Left cardiac atrium (tissue), 4 donors: ENCODE data around the gene SRI. TPM values are rescaled to one million over a fixed set of nuclear protein-coding genes. Genes with fewer than 3 reads are reported as not detected.
A peak's percentile ranks its signal among the peaks of the same experiment; 100 is the strongest.

Experiments
- ATAC-seq, 2 donors: fragments of 200-7000 bp; cut with Tn5 transposase; one replicate each; pipeline ENCODE4 v1.9.1; 2020; ENCODE audit warnings: mild to moderate bottlenecking in 2 of 2, moderate library complexity in 2 of 2
- DNase-seq: peaks from one replicate; pipeline ENCODE4 v3.0.0-alpha.2; 2020
- intact Hi-C, 2 donors: fragments of 100-400 bp; cut with DNase I; formaldehyde crosslinking; loops; one replicate each; pipeline versions ENCODE4 v1.14.1 to v1.15.1; 2022 to 2023
- total RNA-seq, 2 donors: library from RNA; stranded (reverse); fragmentation: NEBNext Ultra II Directional; extraction: Animal tissue kit (Norgen Biotek cat#: 25700); gene quantifications; one replicate each; pipeline ENCODE4 v1.2.1, GENCODE V29; 2021
- donor health status: DM: no; HTN: yes; CAD: no.
- donor health status: DM: no; HTN: yes; CAD: no; lungs with severe emphysema.
- donor health status: DM: yes; HTN: yes; CAD: no.
- donor health status: Dilated cardiomyopathy.

SRI gene
- total RNA-seq, 2 donors from 2014 or later, result 81.7 to 83.9 TPM

- intact Hi-C loops, result no loop called here
- no peak for ATAC-seq
Observed at GRCh38 chr7:88229302-88229995, 9.6 kb upstream of the SRI start.

DNA sequence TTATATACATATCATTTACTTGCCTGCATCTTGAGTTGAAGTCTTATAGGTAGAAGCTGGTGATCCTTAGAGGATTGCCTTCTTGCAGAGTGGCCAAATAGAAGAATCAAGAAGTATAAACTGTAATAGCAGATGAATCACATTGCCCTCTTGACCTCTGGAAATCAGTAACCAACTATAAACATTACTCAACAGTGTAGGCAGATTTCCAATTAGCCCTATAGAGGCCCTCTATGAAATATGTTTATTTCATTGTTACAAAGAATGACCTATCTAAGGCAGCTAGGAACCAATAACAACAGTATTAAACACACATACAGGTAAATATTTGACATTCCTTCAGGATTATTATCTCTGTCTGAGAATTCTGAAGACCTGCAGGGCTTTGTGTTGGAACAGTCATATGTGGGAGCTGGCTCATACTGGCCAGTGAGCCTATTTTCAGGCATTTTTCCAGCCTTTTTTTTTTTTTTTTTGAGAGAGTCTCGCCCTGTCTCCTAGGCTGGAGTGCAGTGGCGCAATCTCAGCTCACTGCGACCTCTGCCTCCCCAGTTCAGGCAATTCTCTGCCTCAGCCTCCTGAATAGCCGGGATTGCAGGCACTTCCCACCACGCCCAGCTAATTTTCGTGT lies 7.2 kb upstream of the SRI start:
- DNase-seq (no peak), ATAC-seq (peak in 1 of 2 donors; percentile 95)
- intact Hi-C loops, result no loop called here

More at GRCh38 chr7:88229302-88229995, 9.6 kb upstream of the SRI start:
- no peak for DNase-seq

DNA sequence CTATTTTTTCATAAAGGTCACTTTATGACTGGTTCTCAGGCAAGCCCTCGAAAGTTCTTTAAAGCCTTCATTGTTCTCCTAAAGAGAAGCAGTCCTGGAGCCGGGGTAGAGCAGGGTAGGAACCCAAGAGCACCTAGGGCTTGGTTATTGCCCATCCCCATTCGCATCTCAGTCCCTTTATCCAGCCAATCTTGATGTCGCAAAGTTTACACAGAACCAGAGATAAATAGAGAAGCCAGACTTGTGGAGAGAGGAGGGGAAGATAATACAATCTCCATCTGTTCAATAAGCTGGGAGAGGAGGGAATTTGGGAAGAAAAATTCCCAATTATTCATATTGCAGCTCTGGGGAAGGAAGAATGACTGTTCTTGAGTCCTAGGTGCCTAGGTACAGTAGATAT lies 6.4 kb upstream of the SRI start:
- intact Hi-C loops, result no loop called here
- ATAC-seq (no peak), DNase-seq (no peak)

GRCh38 chr7:88224601-88225275 lies 4.9 kb upstream of the SRI start:
- intact Hi-C loops, result no loop called here
- ATAC-seq (no peak), DNase-seq (no peak)

DNA sequence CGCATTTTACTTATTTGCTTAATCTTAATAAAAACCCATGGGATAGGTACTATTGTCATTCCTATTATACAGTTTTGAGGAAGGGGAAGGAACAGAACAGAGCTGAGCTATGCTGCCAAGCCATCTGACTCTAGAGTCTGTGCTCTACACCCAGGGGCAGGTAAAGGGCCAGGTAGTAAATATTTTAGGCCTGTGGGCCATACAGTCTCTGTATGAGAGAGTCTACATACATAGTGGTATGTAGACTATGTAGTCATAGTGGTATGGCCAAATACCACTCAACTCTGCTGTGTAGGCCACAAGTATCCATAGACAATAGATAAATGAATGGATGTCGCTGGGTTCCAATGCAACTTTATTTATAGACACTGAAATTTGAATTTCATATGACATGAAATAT lies 3.4 kb upstream of the SRI start:
- DNase-seq, result no peak
- intact Hi-C loops, result no loop called here

DNA sequence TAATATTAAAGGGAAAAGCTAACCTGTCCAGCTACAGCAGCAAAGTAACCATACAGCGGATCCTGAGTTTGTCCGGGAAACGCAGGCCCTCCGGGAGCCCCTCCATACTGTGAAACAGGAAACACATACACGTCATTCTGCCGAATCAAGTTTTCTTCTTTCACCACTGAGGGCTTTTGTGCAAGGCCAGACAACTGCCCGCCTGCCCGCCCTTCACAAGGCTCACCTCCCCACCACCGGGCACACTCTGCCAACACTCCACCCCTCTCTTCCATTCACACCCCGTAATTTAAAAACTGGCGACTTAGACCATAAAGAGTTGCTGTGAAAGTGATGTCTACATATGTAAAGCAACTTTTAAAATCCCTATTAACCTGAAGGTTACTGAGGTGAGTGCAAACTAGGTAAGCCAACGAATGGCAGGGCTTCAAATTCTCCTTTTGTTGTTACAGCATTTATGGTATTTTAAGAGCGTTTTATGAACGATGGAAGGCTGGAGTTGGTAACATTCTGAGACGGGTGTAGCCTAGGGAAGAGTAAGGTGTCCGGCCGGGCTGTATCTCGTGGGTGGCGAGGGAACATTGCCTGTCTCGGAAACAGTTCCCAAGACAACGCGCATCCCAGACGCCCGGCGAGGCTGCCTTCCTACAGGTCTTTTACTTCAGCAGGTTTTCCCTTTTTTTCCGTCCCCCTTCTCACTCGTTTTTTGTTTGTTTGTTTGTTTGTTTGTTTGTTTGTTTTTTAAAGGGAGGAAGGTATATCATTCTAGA lies 817 bp downstream of the SRI start:
- DNase-seq (peak; percentile 48), ATAC-seq (peak; percentile 41 to 64)
- intact Hi-C loops, result no loop called here

More for the DNA sequence above, 3.4 kb upstream of the SRI start:
- ATAC-seq, result no peak

GRCh38 chr7:88218429-88218745 lies 1.5 kb downstream of the SRI start:
- intact Hi-C loops, result no loop called here
- ATAC-seq, result no peak
- no peak for DNase-seq

DNA sequence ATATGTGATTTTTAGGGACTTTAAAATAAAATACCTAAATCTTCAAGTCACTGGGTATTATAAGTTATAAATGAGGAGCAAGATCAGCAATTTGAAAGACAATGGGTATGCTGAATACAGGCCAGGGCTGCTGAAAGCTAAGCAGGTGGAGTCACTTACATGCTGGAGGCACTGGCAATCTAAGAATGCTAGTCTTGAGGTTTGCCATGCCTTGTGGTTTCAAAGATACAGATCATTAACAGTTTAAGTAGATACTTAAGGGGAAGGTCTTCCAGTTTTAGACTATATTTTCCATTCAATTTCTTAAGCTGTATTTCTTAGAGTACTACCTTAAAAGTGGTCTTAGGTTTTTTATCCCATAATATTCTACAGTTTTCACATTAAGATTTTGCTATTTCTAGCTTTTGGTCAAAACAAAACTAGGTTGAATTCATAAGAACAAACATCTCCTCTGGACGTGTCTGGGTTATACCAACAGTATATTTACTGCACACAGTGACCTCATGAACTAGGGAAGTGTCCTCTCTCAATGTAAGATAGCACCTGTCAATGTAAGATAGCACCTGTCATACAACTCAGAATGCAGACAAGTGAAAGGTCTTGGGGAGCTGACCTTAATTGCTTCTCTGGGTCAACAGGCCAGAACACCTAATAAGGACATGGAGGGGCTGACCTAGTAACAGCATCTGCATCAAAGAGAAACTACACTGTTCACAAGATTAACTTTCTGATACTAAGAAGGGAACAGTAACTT lies 2.0 kb downstream of the SRI start:
- DNase-seq, result no peak
- ATAC-seq, result no peak
- intact Hi-C loops, result no loop called here

- no peak for ATAC-seq
- intact Hi-C loops, result no loop called here
- DNase-seq, result no peak
Observed at GRCh38 chr7:88216276-88216675, 3.6 kb downstream of the SRI start.

DNA sequence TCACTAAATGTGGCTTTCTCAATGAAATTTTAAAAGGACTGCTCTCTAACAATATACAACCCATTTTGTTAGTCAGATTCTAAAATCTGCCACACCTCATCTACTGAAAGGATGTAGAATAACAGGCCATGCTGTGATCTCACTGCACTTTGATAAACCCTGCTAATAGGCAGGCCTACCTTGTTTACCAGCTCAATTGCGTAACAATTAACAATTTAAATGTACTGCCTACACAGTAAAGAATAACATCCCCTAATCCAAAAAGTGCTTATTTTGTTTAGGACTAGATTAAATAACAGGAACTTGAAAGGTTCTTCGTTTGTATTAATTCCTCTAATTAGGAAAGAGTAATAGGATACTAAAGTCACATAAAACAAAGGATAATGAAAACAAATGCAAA lies 4.5 kb downstream of the SRI start:
- no peak for ATAC-seq
- DNase-seq, result no peak
- intact Hi-C loops, result no loop called here

GRCh38 chr7:88214456-88214855 lies 5.4 kb downstream of the SRI start:
- DNase-seq (no peak), ATAC-seq (no peak)

GRCh38 chr7:88212918-88213317 lies 6.9 kb downstream of the SRI start:
- intact Hi-C loops, result no loop called here
- no peak for DNase-seq
- ATAC-seq, result no peak

More at GRCh38 chr7:88214456-88214855, 5.4 kb downstream of the SRI start:
- intact Hi-C loops, result no loop called here

DNA sequence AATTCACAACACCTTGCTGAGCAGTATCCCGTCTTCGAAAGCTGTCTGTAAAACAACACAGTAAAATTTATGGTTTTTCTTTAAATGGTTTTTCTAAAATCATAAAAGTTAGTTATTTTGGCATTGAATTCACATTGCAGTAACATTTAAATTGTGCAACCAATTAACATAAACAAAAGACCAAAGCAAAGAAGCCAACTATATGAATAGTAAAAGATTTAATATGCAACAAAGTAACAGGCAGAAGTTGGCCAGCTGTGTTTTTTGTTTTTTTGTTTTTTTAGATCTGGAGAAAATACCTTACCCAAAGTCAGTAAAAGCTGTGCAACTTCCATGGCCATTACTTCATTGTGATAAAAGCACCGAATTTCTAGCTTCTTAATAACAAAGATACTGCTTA lies 11.3 kb downstream of the SRI start:
- DNase-seq (no peak), ATAC-seq (no peak)
- intact Hi-C loops, result no loop called here

DNA sequence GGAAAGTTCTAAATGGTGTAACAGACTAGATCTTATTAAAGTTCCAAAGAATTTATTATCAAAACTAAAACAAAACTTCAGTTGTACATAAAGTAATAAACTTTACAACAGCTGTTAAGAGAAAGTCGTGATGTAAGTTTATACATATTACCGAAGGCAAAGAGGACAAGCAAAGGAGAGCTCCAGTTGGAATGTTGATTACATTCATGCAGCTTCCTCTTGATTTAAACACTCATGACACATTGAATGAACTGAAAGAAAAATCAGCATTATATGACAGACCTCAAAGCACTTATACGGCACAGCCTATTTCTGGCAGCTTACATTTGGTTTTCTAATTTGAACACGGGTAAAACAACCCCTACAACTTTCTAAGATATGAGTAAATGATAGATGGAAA lies 13.6 kb downstream of the SRI start:
- DNase-seq (no peak), ATAC-seq (no peak)
- intact Hi-C loops, result no loop called here

- no peak for ATAC-seq
- intact Hi-C loops, result no loop called here
- DNase-seq, result no peak
Observed at GRCh38 chr7:88205179-88205578, 14.7 kb downstream of the SRI start.

GRCh38 chr7:88204525-88205110 lies 15.2 kb downstream of the SRI start:
- ATAC-seq (no peak), DNase-seq (no peak)
- intact Hi-C loops, result no loop called here

DNA sequence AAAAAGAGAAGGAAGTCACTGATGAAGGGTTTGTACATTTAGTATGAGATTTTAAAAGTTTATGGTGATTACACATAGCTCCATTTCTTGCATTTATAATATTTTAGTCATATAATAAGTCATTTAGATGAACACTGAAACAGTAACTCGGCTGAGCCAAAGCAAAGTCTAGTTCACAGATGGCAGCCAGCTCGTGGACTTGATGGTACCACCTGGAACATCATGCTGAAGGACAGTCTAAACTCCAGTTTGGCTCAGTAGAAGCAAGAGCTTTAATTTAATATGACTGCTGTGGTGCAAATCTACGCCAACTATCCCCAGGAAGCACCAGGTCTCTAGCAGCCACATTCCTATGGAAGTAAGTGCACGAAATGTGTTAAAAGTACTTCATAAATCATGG lies 16.4 kb downstream of the SRI start:
- intact Hi-C loops, result no loop called here
- DNase-seq (no peak), ATAC-seq (no peak)

DNA sequence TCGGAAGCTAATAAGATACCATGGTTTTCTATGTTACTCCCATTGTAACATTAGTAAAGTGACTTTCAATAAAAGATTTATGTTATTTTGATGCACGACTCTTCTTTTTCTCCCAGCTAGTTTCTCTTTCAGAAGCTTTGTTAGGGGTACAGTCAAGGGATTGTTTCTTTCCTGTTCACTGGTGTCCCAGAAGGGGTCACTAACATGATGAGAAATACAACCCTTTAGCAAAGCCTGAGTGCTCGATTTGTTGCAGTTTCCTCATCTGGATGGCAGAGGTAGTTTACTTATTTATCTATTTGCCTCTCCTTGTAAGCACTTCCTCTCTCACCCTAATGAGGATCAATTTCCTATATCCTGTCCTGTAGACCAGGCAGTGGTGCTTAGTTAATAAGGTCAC lies 17.0 kb downstream of the SRI start:
- intact Hi-C loops, result no loop called here
- ATAC-seq (no peak), DNase-seq (no peak)

DNA sequence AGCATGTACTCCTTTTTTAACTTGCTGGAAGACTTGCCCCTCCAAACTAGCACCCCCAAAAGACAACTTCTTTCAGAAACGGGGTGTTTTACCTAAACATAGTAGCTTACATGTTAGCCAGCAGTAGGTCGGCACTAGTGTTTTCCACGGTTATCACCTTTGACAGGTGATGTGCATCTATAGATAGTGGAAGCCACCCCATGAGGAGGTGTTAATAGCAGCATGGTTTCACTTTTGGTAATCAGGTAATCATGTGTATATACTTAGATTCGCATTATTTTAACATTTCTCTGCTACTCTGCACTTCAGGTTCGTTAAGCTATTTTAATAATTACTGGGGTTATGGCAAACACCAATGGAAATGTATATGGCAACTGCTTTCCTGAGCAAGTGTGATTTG lies 17.6 kb downstream of the SRI start:
- DNase-seq (no peak), ATAC-seq (no peak)
- intact Hi-C loops, result no loop called here
